ENCODE measurements around the gene ABTB2.
A peak's percentile ranks its signal among the peaks of the same experiment; 100 is the strongest.

ABTB2 gene

GRCh38 chr11:34150494-34151151, 207.2 kb downstream of the ABTB2 start:
- H3K4me3 ChIP-seq (ENCODE audit: control insufficient read depth, low read depth, low read length), result no peak overlapping the region
- TF ChIP-seq, protein P1, sequence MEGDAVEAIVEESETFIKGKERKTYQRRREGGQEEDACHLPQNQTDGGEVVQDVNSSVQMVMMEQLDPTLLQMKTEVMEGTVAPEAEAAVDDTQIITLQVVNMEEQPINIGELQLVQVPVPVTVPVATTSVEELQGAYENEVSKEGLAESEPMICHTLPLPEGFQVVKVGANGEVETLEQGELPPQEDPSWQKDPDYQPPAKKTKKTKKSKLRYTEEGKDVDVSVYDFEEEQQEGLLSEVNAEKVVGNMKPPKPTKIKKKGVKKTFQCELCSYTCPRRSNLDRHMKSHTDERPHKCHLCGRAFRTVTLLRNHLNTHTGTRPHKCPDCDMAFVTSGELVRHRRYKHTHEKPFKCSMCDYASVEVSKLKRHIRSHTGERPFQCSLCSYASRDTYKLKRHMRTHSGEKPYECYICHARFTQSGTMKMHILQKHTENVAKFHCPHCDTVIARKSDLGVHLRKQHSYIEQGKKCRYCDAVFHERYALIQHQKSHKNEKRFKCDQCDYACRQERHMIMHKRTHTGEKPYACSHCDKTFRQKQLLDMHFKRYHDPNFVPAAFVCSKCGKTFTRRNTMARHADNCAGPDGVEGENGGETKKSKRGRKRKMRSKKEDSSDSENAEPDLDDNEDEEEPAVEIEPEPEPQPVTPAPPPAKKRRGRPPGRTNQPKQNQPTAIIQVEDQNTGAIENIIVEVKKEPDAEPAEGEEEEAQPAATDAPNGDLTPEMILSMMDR (conservative IDR thresholded peaks at IDR 0.05; ENCODE audit: control insufficient read depth, insufficient read depth, low read depth, low read length), result no peak
- DNase-seq (ENCODE audit: low read depth), result peak; percentile 65

DNA sequence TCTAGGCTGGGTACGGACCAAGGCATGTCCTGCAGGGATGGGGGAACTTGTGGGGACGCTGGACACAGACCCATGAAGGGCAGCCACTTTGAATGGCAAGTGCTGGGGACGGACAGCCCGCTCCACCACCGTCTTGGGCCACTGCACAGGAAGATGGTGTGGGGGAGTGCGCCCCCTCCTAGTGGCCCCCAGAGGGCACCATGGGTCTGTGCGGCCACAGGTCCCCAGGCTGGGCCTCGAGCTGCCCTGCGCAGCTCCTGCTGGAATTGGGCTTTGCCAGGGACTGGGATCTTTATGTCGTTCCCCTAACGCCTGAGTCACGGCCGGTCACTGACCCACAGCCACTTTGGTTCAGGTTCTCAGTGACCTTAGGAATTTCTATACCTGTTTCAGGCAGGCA, 208.0 kb downstream of the ABTB2 start:
- no peak overlapping the region for H3K4me3 ChIP-seq (ENCODE audit: control insufficient read depth, low read depth, low read length)
- TF ChIP-seq, protein P1 (conservative IDR thresholded peaks at IDR 0.05; ENCODE audit: control insufficient read depth, insufficient read depth, low read depth, low read length), result peak; percentile 26
- peak; percentile 22 for DNase-seq (ENCODE audit: low read depth)

DNA sequence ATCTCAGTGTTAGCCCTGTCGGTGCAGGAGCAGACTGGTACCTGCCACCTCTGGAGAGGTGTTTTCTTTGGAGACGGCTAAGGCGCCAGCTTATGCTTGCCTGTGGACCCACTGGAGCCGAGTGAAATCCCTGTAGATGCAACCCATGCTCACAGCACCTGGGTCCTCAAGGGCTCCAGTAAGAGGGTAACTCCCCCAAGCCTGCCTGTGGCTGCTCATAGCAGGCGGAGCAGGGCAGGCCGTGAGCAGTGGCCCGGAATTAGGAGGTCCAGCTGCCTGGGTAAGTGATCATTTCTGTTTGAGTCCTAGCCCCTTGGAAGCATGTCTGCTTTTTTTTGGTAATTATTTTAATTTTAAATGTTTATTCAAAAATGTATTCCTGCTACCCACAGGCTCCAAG, 208.5 kb downstream of the ABTB2 start:
- TF ChIP-seq, protein P1 (conservative IDR thresholded peaks at IDR 0.05; ENCODE audit: control insufficient read depth, insufficient read depth, low read depth, low read length), result no peak
- H3K4me3 ChIP-seq (ENCODE audit: control insufficient read depth, low read depth, low read length), result no peak overlapping the region
- DNase-seq (ENCODE audit: low read depth), result no peak

DNA sequence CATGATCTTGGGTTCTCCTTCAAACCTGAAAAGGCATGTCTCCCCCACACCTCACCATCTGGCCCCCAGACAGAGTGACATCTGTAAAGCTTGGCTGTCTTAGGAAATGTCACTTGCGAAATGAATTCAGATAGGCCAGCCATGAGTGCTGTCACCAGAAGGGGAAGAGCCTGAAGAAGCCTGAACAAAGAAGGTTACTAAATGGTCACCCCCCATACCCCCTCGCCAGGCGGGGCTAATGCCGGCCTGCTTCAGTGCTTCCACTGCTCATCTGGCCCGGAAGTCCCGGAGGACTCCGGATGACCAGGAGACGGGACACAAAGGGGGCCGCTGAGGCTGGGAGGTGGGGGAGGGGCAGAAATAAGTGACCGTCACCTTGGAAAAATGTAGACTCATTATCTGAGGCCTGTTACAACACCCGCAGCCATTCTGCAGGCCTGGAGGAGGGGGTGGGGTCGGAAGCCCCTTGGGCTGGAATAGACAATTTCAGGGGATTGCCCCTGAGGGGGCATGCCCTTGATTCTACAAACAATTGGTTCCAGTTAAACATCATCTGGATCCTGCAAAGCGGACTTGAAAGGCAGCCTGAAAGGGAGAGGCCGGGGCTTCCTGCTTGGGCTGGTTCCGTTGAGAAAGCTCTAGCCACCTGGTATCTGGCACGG, 209.2 kb downstream of the ABTB2 start:
- DNase-seq (ENCODE audit: low read depth), result no peak

GRCh38 chr11:34147581-34147980, 210.2 kb downstream of the ABTB2 start:
- TF ChIP-seq, protein P1 (conservative IDR thresholded peaks at IDR 0.05; ENCODE audit: control insufficient read depth, insufficient read depth, low read depth, low read length), result no peak
- DNase-seq (ENCODE audit: low read depth), result no peak
- H3K4me3 ChIP-seq (ENCODE audit: control insufficient read depth, low read depth, low read length), result no peak overlapping the region

More for the DNA sequence above, 209.2 kb downstream of the ABTB2 start:
- no peak overlapping the region for H3K4me3 ChIP-seq (ENCODE audit: control insufficient read depth, low read depth, low read length)
- TF ChIP-seq, protein P1 (conservative IDR thresholded peaks at IDR 0.05; ENCODE audit: control insufficient read depth, insufficient read depth, low read depth, low read length), result no peak

- DNase-seq (ENCODE audit: low read depth), result no peak
- TF ChIP-seq, protein P1 (conservative IDR thresholded peaks at IDR 0.05; ENCODE audit: control insufficient read depth, insufficient read depth, low read depth, low read length), result no peak
- no peak overlapping the region for H3K4me3 ChIP-seq (ENCODE audit: control insufficient read depth, low read depth, low read length)
Observed at GRCh38 chr11:34146866-34147265, 210.9 kb downstream of the ABTB2 start.
